GM13976 (cell line): Measurements from ENCODE around the gene ANGPT4.

Experiments
- DNase-seq: peaks from one replicate; pipeline ENCODE4 v3.0.0; 2012; ENCODE audit warnings: low spot score
- in situ Hi-C: fragments of 300-500 bp; cut with MboI; formaldehyde crosslinking; loops from one replicate; pipeline ENCODE4 v1.12.0; 2022; ENCODE audit warnings: low sequenced_read_pairs, mixed read lengths, inconsistent platforms; ENCODE audit not compliant: unreplicated experiment
- TF ChIP-seq, protein P1 (sequence below): IDR thresholded peaks from 2 replicates; pipeline ENCODE4 v1.5.1; 2012; ENCODE audit warnings: borderline replicate concordance, mild to moderate bottlenecking; ENCODE audit not compliant: insufficient read depth; ENCODE audit errors: extremely low read depth, missing control alignments, control extremely low read depth

Gene ANGPT4

DNA sequence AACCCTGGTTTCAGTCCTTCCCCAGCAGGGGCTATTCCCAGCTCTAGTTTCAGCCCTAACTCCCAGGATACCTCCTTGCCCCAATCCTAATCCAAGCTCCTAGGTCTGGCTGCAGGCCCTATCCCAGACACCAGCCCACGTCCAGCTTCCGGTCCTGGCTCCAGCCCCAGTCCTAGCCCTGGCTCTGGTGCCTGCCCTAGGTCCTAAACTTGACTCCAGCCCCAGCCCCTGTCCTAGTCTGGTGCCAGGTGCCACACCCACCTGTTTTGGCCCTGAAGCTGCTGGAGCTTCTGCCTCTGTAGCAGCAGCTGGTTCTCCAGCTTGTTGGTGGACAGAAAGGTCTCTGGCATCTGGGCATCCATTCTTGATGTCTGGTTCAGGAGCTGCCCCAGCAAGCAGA, 28.1 kb downstream of the ANGPT4 start:
- in situ Hi-C loops: no loop called here
- TF ChIP-seq, protein P1, sequence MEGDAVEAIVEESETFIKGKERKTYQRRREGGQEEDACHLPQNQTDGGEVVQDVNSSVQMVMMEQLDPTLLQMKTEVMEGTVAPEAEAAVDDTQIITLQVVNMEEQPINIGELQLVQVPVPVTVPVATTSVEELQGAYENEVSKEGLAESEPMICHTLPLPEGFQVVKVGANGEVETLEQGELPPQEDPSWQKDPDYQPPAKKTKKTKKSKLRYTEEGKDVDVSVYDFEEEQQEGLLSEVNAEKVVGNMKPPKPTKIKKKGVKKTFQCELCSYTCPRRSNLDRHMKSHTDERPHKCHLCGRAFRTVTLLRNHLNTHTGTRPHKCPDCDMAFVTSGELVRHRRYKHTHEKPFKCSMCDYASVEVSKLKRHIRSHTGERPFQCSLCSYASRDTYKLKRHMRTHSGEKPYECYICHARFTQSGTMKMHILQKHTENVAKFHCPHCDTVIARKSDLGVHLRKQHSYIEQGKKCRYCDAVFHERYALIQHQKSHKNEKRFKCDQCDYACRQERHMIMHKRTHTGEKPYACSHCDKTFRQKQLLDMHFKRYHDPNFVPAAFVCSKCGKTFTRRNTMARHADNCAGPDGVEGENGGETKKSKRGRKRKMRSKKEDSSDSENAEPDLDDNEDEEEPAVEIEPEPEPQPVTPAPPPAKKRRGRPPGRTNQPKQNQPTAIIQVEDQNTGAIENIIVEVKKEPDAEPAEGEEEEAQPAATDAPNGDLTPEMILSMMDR: no peak
- no peak for DNase-seq

DNA sequence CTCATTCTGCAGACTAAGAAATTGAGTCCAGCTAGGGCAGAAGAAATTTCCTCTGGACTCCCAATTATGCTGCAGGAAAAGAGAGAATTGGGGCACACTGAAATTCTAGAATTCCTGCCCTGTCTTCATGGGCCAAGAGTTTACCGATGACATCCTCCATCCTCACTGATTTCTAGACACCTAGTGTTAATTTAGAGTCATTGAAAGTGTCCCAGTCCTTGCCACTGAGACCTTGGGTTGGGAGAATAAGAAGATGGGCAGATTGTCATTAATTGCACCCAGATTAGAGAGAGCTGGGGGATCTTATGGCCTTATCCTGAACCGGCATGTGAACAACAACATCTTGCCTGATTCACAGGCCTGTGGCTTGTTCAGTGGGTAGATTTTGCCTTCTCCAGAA, 29.0 kb downstream of the ANGPT4 start:
- no peak for DNase-seq
- TF ChIP-seq, protein P1: no peak
- in situ Hi-C loops: no loop called here

DNA sequence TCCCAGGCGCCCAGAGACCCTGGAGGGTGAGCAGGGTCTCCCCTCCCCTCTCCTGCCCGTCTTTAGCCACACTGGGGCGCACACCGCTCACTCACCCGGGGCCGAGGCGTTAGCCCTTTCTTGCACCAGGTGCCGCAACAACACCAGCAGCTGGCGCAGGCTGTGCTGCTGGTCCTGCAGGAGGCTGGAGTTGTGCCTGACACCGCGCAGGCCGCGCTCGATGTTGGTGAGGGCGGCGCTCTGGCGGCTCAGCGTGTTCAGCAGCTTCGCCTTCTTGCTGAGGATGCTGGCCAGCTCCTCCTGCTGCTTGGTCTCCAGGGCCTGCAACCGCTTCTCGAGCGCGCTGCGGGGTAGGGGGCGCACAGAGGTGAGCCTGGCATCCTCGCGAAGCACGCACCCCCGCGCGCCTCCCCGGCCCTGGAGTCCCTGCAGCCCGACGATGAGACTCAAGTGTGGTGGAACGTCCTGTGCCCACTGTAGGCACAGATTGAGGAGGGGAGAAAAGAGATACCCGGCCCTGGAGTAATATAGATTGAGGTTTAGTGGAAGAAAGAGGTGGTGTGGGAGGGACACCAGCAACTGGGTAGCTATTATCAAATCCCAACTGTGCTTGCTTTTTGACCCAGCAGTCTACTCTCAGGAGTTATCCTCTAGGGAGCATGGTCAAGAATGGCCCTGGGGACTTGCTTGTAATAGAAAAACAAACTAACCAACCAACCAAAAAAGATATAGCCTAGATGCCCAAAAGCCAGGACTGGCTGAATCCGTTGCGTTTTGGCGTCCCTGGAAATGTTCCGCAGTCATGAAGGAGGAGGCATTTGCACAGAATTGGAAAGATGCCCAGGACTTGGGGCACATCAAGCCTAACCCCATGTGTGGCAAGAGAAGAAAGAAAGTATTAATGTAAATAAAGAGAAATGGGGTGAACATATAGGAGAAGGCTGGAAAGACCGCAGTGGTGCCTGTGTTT, 30.9 kb downstream of the ANGPT4 start:
- in situ Hi-C loops: no loop called here
- DNase-seq: no peak
- TF ChIP-seq, protein P1: no peak

DNA sequence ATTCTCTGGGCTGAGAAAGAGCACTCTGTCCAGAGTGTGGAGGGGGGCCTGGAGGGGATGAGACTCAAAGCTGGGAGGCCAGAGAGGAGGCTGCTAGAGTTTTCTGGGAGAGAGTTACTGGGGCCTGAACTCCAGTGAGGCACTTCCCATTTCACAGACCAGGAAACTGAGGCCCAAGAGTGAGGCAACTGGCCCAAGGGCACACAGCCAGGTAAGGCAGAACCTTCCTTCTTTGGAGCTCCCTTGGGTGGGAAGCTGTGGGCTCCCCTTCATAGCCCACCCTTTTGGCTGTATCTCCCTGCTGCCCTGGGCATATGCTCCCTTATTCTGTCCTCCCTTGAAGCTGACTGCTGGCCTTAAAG, 34.4 kb downstream of the ANGPT4 start:
- no peak for DNase-seq
- in situ Hi-C loops: no loop called here
- TF ChIP-seq, protein P1: no peak

DNA sequence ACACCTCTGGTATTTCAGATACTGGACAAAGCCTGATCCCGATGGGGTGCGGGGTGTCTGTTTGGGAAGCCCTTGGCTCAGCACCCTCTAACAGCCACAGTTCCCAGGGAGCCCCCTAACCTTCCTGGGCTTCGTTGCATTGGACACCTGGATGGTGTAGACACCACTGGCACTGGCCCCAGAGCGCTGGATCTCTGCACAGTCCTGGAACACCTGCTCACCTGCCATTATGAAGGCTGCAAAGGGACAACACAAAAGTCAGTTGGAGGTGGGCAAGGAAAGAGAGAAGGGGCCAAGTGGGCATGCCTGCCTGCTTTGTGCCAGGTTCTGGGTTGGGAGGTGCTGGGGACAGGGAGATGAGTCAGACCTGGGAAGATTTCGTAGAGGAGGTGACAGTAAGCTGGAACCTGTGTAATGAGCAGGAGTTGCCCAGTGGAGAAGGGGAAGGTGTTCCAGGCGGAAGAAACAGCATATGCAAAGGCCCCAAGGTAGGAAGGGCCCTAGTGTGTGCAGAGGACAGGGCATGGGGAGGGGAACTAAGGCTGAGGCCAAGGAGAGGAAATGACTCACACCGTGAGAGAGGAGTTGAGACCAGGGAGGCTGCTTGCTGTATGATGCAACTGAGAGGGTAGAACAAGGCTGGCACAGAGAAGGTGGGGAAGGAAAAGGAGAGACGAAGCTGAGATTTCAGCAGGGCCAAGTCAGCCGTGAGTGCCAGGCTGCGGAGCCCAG, 34.9 kb downstream of the ANGPT4 start:
- TF ChIP-seq, protein P1: no peak
- DNase-seq: no peak
- in situ Hi-C loops: no loop called here

DNA sequence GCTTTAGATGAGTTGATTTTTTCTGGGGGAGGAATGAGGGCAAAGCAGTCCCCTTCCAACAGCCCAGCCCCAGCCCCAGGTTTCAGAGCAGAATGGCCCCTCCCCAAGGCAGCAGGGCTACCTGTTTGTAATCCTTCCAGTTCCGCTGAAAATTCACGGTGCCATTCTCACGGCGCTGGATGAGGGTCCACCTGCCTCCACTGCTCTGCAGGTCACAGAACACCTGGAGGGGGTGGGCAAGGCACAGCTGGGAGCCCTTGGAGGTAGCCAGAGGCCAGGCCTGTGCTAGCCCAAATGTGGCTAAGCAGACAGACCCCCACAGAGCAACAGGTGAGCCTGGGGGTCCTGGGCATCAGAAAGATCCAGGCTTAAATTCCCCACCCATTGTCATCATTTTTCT, 36.5 kb downstream of the ANGPT4 start:
- TF ChIP-seq, protein P1: no peak
- DNase-seq: no peak
- in situ Hi-C loops: no loop called here
